OCI-LY1 (cell line): ENCODE results near the gene CAPRIN2.

Experiments
- H2AFZ ChIP-seq: fragments of 200-600 bp; sonication (generic), shearing (Covaris generic); 2 replicates; pipeline ENCODE4 v1.6.0; 2014; ENCODE audit warnings: antibody characterized with exemption, mild to moderate bottlenecking, low read length
- H3F3A ChIP-seq: fragments of 200-600 bp; sonication (generic), shearing (Covaris generic); 2 replicates; pipeline ENCODE4 v1.6.0; 2014; ENCODE audit warnings: mild to moderate bottlenecking, antibody characterized with exemption, low read length, moderate library complexity; ENCODE audit not compliant: insufficient read depth
- H3K27ac ChIP-seq: fragments of 200-600 bp; sonication (generic); 2 replicates; pipeline ENCODE4 v1.5.1; 2014; ENCODE audit warnings: low read length, mixed run types, mild to moderate bottlenecking, low read depth; ENCODE audit not compliant: poor library complexity, severe bottlenecking
- H3K27me3 ChIP-seq: fragments of 200-600 bp; sonication (generic); 2 replicates; pipeline ENCODE4 v1.6.0; 2014; ENCODE audit warnings: antibody characterized with exemption, mild to moderate bottlenecking, low read length, moderate library complexity; ENCODE audit not compliant: insufficient read depth
- H3K36me3 ChIP-seq: fragments of 200-600 bp; sonication (generic); 2 replicates; pipeline ENCODE4 v1.6.1; 2014; ENCODE audit warnings: mild to moderate bottlenecking, antibody characterized with exemption, low read length, moderate library complexity, mixed read lengths; ENCODE audit not compliant: insufficient read depth
- H3K4me1 ChIP-seq: fragments of 200-600 bp; sonication (generic); 2 replicates; pipeline ENCODE4 v1.5.1; 2014; ENCODE audit warnings: mild to moderate bottlenecking, low read length, moderate library complexity; ENCODE audit not compliant: insufficient read depth, severe bottlenecking
- H3K4me2 ChIP-seq: fragments of 200-600 bp; sonication (generic), shearing (Covaris generic); 2 replicates; pipeline ENCODE4 v1.6.1; 2014; ENCODE audit warnings: low read length
- H3K4me3 ChIP-seq: fragments of 200-600 bp; sonication (generic); 2 replicates; pipeline ENCODE4 v1.5.1; 2014; ENCODE audit warnings: low read length, low read depth, mild to moderate bottlenecking, mixed read lengths; ENCODE audit not compliant: poor library complexity, severe bottlenecking
- H3K79me2 ChIP-seq: fragments of 200-600 bp; shearing (Covaris generic); 2 replicates; pipeline ENCODE4 v1.6.1; 2016; ENCODE audit warnings: mixed run types, low read length, mixed read lengths; ENCODE audit not compliant: insufficient read depth
- H3K9ac ChIP-seq: fragments of 200-600 bp; sonication (generic), shearing (Covaris generic); 2 replicates; pipeline ENCODE4 v1.6.1; 2014; ENCODE audit warnings: mild to moderate bottlenecking, low read length, mixed read lengths
- H3K9me2 ChIP-seq: fragments of 200-600 bp; sonication (generic), shearing (Covaris generic); 2 replicates; pipeline ENCODE4 v1.6.1; 2014; ENCODE audit warnings: low read depth, mild to moderate bottlenecking, low read length, mixed read lengths
- H3K9me3 ChIP-seq: fragments of 200-600 bp; shearing (Covaris generic); 2 replicates; pipeline ENCODE4 v1.6.1; 2014; ENCODE audit warnings: low read length, mixed read lengths
- H4K20me1 ChIP-seq: fragments of 200-600 bp; sonication (generic), shearing (Covaris generic); 2 replicates; pipeline ENCODE4 v1.6.0; 2016; ENCODE audit warnings: mild to moderate bottlenecking, low read length; ENCODE audit not compliant: insufficient read depth
- CTCF ChIP-seq: fragments of 200-600 bp; sonication (generic), shearing (Covaris generic); IDR thresholded peaks from 2 replicates; pipeline ENCODE4 v1.5.1; 2017; ENCODE audit warnings: mild to moderate bottlenecking, antibody characterized with exemption, low read length, moderate library complexity, mixed read lengths
- EZH2 ChIP-seq: fragments of 200-600 bp; sonication (generic), shearing (Covaris generic); IDR thresholded peaks from 2 replicates; pipeline ENCODE4 v1.8.0; 2017; ENCODE audit warnings: borderline replicate concordance, mixed run types, mild to moderate bottlenecking, antibody characterized with exemption, low read length, moderate library complexity, mixed read lengths

Gene CAPRIN2

GRCh38 chr12:30753751-30754382, 884 bp downstream of the CAPRIN2 start:
- no peaks in the 10 kb centered on the region for H3K79me2 ChIP-seq
- peak overlapping the region; percentile 88 for H3K4me2 ChIP-seq
- H2AFZ ChIP-seq: no peak overlapping the region
- TF ChIP-seq EZH2 (no peak), CTCF (no peak)
- H4K20me1 ChIP-seq: no peaks in the 10 kb centered on the region
- H3K9ac ChIP-seq: peak overlapping the region; percentile 78
- no peaks in the 10 kb centered on the region for H3K27me3 ChIP-seq
- peaks cover 28% of the 10 kb centered on the region for H3K4me1 ChIP-seq
- no peaks in the 10 kb centered on the region for H3K9me3 ChIP-seq
- no peaks in the 10 kb centered on the region for H3K36me3 ChIP-seq
- H3F3A ChIP-seq: no peaks in the 10 kb centered on the region
- peak overlapping the region; percentile 16 for H3K27ac ChIP-seq
- H3K9me2 ChIP-seq: no peaks in the 10 kb centered on the region
- H3K4me3 ChIP-seq: peak overlapping the region; percentile 85

DNA sequence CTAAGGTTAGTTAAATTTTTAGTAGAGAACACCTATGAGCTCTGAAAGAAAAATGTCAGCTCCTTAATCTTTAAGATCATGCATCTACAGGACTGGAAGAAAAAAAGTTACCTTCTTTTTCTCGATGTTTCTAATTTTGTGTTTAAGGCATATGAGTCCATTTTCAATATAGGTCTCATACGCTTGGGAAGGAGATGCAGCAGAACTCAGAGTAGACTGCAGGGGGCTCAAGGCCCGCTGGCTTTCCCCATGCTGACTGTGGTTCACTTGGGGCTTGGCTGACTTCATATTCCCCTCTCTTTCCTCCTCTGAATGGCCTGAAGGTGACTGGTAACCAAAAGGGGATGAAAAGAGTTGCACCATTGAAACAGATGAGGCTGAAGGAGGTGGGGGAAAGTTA, 1.5 kb downstream of the CAPRIN2 start:
- Histone ChIP-seq H3K27me3 (no peaks in the 10 kb centered on the region), H3K9me3 (no peaks in the 10 kb centered on the region), H3K9me2 (no peaks in the 10 kb centered on the region), H3K4me2 (peak overlapping the region; percentile 88), H3K9ac (peak overlapping the region; percentile 78), H3F3A (no peaks in the 10 kb centered on the region), H3K4me1 (peaks cover 29% of the 10 kb centered on the region), H3K79me2 (no peaks in the 10 kb centered on the region), H3K27ac (no peak overlapping the region), H4K20me1 (no peaks in the 10 kb centered on the region), H2AFZ (no peak overlapping the region), H3K4me3 (peak overlapping the region; percentile 85), H3K36me3 (no peaks in the 10 kb centered on the region)
- peak; percentile 59 for TF ChIP-seq CTCF
- TF ChIP-seq EZH2: no peak

DNA sequence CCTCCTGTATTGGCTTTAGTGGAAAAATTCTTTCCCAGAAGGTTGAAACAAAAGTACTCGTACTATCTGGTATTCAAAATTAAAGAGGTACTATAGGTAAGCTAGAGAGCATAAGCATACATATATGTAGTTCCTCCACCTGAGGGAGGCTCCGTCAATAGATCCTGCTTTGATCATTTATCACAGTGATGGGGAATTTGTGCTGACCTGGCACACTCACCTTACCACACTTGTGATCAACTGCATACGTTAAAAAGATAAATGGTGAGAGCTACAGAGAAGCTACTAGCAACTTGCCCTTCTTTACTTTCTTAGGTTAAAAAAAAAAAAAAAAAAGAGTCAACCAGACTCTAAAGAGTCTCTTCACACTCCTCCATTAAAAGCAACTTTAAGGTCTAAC, 2.5 kb downstream of the CAPRIN2 start:
- Histone ChIP-seq H3K9me3 (no peaks in the 10 kb centered on the region), H3K27ac (no peak overlapping the region)

More for the DNA sequence above, 2.5 kb downstream of the CAPRIN2 start:
- no peaks in the 10 kb centered on the region for H4K20me1 ChIP-seq
- no peaks in the 10 kb centered on the region for H3K27me3 ChIP-seq
- H3K4me2 ChIP-seq: peak overlapping the region; percentile 88; the same call in 1 of the 2 replicates
- no peaks in the 10 kb centered on the region for H3F3A ChIP-seq
- H3K79me2 ChIP-seq: no peaks in the 10 kb centered on the region
- H3K9ac ChIP-seq: no peak overlapping the region
- TF ChIP-seq CTCF: no peak
- no peak for TF ChIP-seq EZH2
- H3K4me1 ChIP-seq: peaks cover 32% of the 10 kb centered on the region
- no peaks in the 10 kb centered on the region for H3K9me2 ChIP-seq
- no peak overlapping the region for H2AFZ ChIP-seq
- H3K36me3 ChIP-seq: 0 out of 2 replicates have a peak, but pooled peaks cover 5% of the 10 kb centered on the region
- H3K4me3 ChIP-seq: no peak overlapping the region
